ENCODE results near the gene VKORC1L1.
"Not testable (repeated sequence)": the region's sequence is repeated elsewhere in the genome, so short reads cannot be mapped to it uniquely, and the experiment has no call there.

Gene VKORC1L1

DNA sequence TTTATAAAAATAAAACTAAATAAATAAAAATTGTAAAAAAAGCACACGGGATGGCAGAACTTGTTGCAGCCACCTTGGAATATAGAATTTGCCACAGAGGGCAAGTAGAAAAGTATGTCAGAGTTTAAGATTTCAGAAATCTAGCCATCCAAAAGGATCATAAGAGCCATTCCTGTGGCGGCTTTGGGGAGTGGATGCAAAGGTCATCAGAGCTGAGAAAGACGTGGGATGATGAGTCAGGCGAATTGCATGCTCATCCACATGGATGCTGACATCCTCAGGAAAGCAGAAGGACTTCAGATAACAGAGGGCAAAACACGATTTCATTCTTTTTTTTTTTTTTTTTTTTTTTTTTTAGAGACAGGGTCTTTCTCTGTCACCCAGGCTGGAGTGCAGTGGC is 3.6 kb upstream of the VKORC1L1 start:
- H3K9me3 ChIP-seq (ENCODE audit: control insufficient read depth, insufficient read depth, low read length); H3K9ac ChIP-seq (ENCODE audit: low read depth, low read length); H3K36me3 ChIP-seq (ENCODE audit: insufficient read depth, low read length); H3K4me1 ChIP-seq (ENCODE audit: insufficient read depth, low read length): not testable (repeated sequence)

DNA sequence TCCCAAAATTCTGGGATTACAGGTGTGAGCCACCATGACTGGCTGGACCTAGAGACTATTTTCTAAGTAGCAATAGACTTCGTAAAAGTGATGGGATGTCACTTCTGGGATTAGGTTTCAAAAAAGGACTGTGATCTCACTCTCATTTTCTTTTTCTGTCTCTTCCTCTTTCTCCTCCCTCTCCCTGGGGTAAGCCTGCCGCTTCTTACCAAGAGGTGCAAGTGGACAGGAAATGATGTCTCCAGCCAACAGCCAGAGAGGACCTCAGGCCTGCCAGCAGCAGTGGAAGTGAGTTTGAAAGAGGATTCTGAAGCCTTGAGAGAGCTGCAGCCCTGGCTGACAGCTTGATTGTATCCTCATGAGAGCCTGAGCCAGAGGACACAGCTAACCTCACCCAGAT is 1.4 kb upstream of the VKORC1L1 start:
- H3K9me3 ChIP-seq (ENCODE audit: control insufficient read depth, insufficient read depth, low read length); H3K9ac ChIP-seq (ENCODE audit: low read depth, low read length); H3K4me1 ChIP-seq (ENCODE audit: insufficient read depth, low read length); H3K36me3 ChIP-seq (ENCODE audit: insufficient read depth, low read length): not testable (repeated sequence)

DNA sequence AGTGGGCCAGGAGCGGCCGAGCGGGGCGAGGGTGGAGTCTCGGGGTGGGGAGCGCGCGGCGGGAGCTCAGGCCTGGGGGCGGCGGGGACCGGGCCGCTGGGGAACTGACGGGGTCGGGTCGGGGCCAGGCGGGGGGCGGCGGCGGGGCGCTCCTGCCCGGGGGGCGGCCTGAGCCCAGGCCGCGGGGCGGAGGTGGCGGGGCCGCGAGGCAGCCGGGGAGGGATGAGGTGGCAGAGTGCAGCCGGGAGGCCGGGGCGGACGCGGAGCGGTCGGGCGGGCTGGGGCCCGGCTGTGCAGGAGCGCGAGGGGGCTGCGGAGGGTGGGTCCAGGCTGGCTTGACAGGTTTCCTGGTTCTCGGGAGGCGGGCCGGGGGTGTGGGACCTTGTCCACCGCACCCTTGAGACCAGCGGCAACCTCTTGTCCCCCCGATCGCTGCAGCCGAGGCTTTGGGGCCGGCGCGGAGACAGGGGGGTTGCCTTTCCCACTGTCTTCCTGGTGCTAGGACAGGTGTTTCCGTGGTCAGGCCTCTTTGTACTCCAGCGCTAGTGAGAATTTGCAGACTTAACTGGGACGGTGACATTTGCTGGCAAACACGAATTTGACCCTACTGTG is 814 bp downstream of the VKORC1L1 start:
- not testable (repeated sequence) for H3K9me3 ChIP-seq (ENCODE audit: control insufficient read depth, insufficient read depth, low read length); H3K36me3 ChIP-seq (ENCODE audit: insufficient read depth, low read length); H3K4me1 ChIP-seq (ENCODE audit: insufficient read depth, low read length)
- peak overlapping the region; percentile 62 for H3K9ac ChIP-seq (ENCODE audit: low read depth, low read length)

DNA sequence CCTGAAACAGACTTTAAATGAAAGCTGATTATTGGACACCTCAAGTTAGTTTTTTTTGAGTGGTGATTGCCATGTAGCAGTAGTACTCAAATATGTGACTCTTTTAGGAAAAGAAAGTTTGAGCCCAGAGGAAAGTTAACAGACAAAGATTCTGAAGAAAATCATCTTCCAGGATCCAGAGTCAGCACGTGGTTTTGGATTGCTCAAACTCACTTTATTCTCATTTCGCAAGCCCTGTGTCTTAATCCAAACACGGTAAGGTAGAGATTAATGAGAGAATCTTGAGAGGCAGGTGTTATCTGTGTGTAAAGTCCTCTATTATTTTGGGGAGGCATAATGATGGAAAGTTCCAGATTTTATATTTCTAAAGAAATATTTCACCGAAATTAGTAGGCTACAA is 2.8 kb downstream of the VKORC1L1 start:
- not testable (repeated sequence) for H3K9me3 ChIP-seq (ENCODE audit: control insufficient read depth, insufficient read depth, low read length); H3K9ac ChIP-seq (ENCODE audit: low read depth, low read length); H3K36me3 ChIP-seq (ENCODE audit: insufficient read depth, low read length); H3K4me1 ChIP-seq (ENCODE audit: insufficient read depth, low read length)

DNA sequence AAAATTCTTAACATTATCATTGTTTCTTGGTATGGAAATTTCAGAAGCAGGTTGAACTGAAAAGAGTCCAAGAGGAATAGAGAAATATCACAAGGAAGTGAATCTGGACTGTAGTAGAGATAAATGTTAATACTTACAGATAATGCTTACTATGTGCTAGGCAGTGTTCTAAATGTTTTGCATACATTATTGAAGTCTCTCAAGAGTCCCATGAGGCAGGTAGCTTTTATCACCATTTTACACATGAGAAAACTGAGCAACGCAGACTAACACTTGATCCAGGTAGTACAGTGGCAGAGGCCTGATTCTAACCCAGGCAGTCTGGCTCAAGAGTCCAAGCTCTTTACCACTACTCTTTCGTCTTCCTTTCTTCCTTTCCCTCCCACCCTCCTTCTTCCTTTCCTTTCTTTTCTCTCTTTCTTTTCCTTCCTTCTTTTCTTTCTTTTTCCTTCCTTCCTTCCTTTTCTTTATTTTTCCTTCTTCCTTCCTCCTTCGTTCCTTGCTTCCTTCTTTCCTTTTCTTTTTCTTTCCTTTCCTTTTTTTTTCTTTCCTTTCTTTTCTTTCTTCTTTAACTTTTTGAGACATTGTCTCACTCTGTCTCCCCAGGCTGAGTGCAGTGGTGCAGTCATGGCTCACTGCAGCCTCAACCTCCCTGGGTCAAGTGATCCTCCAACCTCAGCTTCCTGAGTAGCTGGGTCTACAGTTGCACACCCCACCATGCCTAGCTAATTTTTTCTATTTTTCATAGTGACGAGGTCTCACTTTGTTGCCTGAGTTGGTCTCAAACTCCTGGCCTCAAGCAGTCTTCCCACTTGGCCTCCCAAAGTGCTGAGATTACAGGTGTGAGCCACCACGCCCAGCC is 6.6 kb downstream of the VKORC1L1 start:
- H3K9ac ChIP-seq (ENCODE audit: low read depth, low read length); H3K9me3 ChIP-seq (ENCODE audit: control insufficient read depth, insufficient read depth, low read length); H3K4me1 ChIP-seq (ENCODE audit: insufficient read depth, low read length); H3K36me3 ChIP-seq (ENCODE audit: insufficient read depth, low read length): not testable (repeated sequence)

DNA sequence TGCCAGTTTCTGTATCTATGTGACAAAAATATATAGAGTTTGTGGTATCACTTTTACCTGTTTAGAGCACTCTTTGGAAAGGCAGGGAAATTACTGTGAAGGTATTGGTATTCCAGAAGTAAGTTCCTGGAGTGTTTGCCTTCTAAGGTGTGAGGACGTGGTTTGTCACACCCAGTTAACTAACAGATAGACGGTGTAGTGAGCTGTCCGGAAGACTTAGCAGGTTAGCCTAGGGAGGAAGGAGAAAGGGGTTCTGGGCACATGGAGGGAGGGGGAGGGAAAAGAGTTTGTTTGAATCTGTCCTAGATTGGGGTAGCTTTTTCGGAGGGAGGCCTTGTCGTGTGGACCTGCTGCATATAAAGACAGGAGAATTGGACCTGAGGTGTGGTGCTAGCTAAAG is 7.4 kb downstream of the VKORC1L1 start:
- H3K9me3 ChIP-seq (ENCODE audit: control insufficient read depth, insufficient read depth, low read length); H3K4me1 ChIP-seq (ENCODE audit: insufficient read depth, low read length); H3K9ac ChIP-seq (ENCODE audit: low read depth, low read length); H3K36me3 ChIP-seq (ENCODE audit: insufficient read depth, low read length): not testable (repeated sequence)

DNA sequence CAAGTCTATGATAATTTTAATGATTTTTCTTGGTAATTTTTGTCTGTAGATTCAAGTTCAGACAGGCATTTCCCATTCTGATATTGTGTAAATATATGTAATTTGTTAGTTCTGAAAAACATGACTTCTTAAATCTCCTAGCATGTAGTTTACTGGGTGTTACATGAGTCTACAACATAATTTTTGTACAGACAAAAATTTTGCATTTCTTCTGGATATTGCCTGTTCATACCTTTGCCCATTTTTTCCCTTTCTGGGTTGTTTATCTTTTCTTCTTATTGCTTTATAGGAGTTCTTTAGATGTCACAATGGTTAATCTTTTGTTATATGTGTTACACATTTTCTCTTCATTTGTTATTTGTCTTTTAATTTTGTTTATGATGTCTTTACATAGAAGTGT is 12.1 kb downstream of the VKORC1L1 start:
- H3K9me3 ChIP-seq (ENCODE audit: control insufficient read depth, insufficient read depth, low read length); H3K9ac ChIP-seq (ENCODE audit: low read depth, low read length): not testable (repeated sequence)

DNA sequence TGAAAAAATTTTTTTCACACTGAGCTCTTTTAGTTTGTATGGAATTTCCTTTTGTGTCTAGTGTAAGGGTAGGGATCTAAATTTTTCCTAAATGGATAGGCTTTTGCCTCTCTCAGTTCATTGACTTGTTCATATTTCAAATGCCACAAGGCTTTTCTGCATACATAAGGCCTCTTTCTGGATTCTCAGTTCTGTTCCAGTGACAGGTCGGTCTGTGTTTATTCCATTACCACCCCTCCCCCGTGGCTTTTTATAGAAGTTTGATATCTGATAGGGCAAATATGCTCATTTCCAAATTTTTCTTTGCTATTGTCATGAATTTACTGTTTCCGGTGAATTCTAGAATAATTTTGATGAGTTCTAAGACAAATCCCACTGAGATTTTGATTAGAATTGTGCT is 12.7 kb downstream of the VKORC1L1 start:
- not testable (repeated sequence) for H3K9me3 ChIP-seq (ENCODE audit: control insufficient read depth, insufficient read depth, low read length); H3K4me1 ChIP-seq (ENCODE audit: insufficient read depth, low read length); H3K36me3 ChIP-seq (ENCODE audit: insufficient read depth, low read length); H3K9ac ChIP-seq (ENCODE audit: low read depth, low read length)

More for the DNA sequence above, 12.1 kb downstream of the VKORC1L1 start:
- not testable (repeated sequence) for H3K4me1 ChIP-seq (ENCODE audit: insufficient read depth, low read length); H3K36me3 ChIP-seq (ENCODE audit: insufficient read depth, low read length)

DNA sequence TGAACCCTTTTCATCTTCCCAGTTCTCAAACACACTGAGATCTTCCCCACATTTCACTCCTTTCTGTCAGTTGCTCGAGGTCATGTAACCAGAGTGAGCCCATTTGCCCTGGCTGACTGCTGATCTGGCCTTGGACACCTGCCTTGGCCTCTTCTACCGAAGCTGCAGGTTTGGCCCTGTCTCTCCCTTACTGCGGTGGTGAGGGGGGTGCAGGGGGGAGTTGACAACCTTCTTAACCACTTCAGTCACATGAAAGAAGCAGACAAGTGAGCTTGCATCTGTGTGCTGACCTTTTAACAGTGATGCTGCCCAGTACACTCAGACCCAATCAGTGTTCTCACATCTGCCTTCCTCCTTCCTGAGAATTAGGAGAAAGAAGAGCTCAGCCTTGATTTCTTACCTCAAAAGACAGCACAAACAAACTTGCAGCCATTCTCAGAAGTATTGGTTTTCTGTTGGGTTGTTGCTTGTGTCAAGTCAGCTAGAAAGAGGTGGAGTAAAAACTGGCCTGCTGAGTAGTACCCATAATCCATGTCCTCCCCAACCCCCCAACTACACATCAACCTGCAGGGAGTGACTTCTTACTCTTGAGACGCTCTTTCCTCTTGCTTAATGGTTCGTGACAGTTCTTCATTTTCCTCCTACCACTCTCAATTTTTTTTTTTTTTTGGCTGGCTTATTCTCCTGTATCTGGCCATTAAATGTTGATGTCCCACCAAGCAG is 15.7 kb downstream of the VKORC1L1 start:
- H3K9ac ChIP-seq (ENCODE audit: low read depth, low read length); H3K4me1 ChIP-seq (ENCODE audit: insufficient read depth, low read length); H3K9me3 ChIP-seq (ENCODE audit: control insufficient read depth, insufficient read depth, low read length); H3K36me3 ChIP-seq (ENCODE audit: insufficient read depth, low read length): not testable (repeated sequence)

DNA sequence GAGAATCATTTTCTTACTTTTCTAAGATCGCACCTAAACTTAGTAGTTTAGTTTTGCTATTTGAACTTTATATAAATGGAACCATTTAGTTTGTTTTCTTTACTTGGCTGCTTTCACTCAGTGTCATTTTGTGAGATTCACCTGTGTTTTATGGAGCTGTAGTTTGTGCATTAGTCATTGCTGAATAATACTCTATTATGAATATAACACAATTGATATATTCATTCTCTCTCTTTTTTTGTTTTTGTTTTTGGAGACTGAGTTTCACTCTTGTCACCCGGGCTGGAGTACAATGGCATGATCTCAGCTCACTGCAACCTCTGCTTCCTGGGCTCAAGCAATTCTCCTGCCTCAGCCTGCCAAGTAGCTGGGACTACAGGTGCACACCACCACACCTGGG is 16.8 kb downstream of the VKORC1L1 start:
- not testable (repeated sequence) for H3K9ac ChIP-seq (ENCODE audit: low read depth, low read length); H3K4me1 ChIP-seq (ENCODE audit: insufficient read depth, low read length); H3K36me3 ChIP-seq (ENCODE audit: insufficient read depth, low read length); H3K9me3 ChIP-seq (ENCODE audit: control insufficient read depth, insufficient read depth, low read length)

DNA sequence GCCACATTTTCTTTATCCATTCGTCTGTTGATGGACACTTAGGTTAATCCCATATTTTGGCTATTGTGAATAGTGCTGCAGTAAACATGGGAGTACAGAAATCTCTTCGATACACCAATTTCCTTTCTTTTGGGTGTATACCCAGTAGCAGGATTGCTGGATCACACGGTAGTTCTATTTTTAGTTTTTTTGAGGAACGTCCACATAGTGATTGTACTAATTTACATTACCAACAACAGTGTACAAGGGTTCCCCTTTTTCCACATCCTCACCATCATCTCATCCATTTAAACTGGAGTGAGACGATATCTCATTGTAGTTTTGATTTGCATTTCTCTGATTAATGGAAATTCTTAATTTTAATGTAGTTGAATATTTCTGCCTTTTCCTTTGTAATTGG is 19.3 kb downstream of the VKORC1L1 start:
- no peaks in the 10 kb centered on the region for H3K9me3 ChIP-seq (ENCODE audit: control insufficient read depth, insufficient read depth, low read length)
- H3K9ac ChIP-seq (ENCODE audit: low read depth, low read length): no peak overlapping the region
- H3K4me1 ChIP-seq (ENCODE audit: insufficient read depth, low read length): no peaks in the 10 kb centered on the region
- H3K36me3 ChIP-seq (ENCODE audit: insufficient read depth, low read length): no peaks in the 10 kb centered on the region

DNA sequence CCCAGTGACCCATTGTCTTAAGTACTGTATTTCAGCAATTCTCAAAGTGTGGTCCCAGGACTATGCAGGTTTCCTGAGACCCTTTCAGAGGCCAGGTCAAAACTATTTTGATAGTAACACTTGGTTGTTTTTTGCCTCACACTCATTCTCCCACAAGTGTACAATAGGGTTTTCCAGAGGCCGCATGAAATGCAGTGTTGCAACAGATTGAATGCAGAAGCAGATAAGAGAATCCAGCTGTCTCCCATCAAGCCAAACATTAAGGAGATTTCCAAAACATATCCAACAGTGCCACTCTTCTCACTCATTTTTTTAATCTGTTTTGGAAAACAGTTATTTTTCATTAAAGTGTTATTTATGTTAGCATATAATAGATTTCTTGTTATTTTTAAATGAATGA is 20.0 kb downstream of the VKORC1L1 start:
- Histone ChIP-seq H3K9ac (ENCODE audit: low read depth, low read length) (no peak overlapping the region), H3K36me3 (ENCODE audit: insufficient read depth, low read length) (no peaks in the 10 kb centered on the region), H3K9me3 (ENCODE audit: control insufficient read depth, insufficient read depth, low read length) (no peaks in the 10 kb centered on the region), H3K4me1 (ENCODE audit: insufficient read depth, low read length) (no peaks in the 10 kb centered on the region)

DNA sequence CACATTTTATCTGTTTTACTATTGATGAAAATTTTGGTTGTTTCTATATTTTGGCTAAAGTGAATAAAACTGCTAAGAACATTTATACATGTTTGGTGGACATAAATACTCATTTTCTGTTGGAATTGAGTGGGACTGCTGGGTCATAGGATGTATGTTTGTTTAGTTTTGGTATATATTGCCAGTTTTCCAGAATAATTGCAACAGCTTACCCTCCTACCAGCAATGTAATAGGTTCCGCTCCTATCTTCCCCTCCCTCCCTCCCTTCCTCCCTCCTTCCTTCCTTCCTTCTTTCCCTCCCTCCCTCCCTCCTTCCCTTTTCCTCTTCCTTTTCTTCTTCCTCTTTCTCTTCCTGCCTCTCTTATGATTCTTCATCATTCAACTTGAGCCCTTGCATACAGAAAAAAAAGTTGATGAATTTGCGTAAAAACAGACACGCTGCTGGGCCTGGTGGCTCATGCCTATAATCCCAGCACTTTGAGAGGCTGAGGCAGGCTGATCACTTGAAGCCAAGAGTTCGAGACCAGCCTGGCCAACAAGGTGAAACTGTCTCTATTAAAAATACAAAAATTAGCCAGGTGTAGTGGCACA is 23.5 kb downstream of the VKORC1L1 start:
- Histone ChIP-seq H3K36me3 (ENCODE audit: insufficient read depth, low read length) (no peaks in the 10 kb centered on the region), H3K4me1 (ENCODE audit: insufficient read depth, low read length) (no peaks in the 10 kb centered on the region), H3K9me3 (ENCODE audit: control insufficient read depth, insufficient read depth, low read length) (no peaks in the 10 kb centered on the region), H3K9ac (ENCODE audit: low read depth, low read length) (no peak overlapping the region)

DNA sequence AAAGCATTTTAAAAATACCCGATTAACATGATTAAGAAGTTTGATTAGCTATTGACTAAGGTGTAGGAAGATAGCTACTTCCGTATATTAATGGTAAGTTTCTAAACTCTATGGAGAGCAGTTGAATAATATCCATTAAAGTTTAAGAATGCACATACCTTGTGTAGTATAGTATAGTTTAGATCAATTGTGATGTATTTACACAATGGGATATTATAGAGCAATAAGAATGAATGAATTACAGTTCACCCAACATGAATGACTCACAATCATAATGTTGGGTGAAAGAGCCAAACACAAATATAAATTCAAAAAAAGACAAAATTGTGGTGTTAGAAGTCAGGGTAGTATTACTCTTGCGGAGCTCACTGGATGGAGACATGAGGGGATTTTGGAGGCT is 24.4 kb downstream of the VKORC1L1 start:
- not testable (repeated sequence) for H3K36me3 ChIP-seq (ENCODE audit: insufficient read depth, low read length); H3K9me3 ChIP-seq (ENCODE audit: control insufficient read depth, insufficient read depth, low read length); H3K4me1 ChIP-seq (ENCODE audit: insufficient read depth, low read length); H3K9ac ChIP-seq (ENCODE audit: low read depth, low read length)
